Stimulated activated CD4-positive, alpha-beta T cell treated with anti-CD3 and anti-CD28 coated beads, Interleukin-15, amount 100 ng/mL, for 1 hour (primary cell): ENCODE results near the gene BLTP3A.
"Not testable (repeated sequence)": the region's sequence is repeated elsewhere in the genome, so short reads cannot be mapped to it uniquely, and the experiment has no call there.

Source experiments
- DNase-seq, 2 donors: peaks; one replicate each; pipeline ENCODE4 v3.0.0-alpha.2; 2020; ENCODE audit warnings: low read depth in 1 of 2, low spot score in 1 of 2

The BLTP3A gene

GRCh38 chr6:34788111-34788510 is 3.8 kb upstream of the BLTP3A start:
- no peak for DNase-seq

- peak; percentile 14 to 22 for DNase-seq
Observed at GRCh38 chr6:34791164-34791700, 651 bp upstream of the BLTP3A start.

- no peak for DNase-seq
Observed at GRCh38 chr6:34792605-34793500, 970 bp downstream of the BLTP3A start.

- no peak for DNase-seq
Observed at GRCh38 chr6:34793877-34794276, 2.0 kb downstream of the BLTP3A start.

GRCh38 chr6:34795836-34796425 is 4.0 kb downstream of the BLTP3A start:
- DNase-seq, result no peak

- DNase-seq, result no peak
Observed at GRCh38 chr6:34798057-34798456, 6.2 kb downstream of the BLTP3A start.

GRCh38 chr6:34799547-34799946 is 7.7 kb downstream of the BLTP3A start:
- DNase-seq, result no peak

GRCh38 chr6:34804543-34804942 is 12.7 kb downstream of the BLTP3A start:
- no peak for DNase-seq

- DNase-seq, result not testable (repeated sequence)
Observed at GRCh38 chr6:34805074-34805473, 13.2 kb downstream of the BLTP3A start.

DNA sequence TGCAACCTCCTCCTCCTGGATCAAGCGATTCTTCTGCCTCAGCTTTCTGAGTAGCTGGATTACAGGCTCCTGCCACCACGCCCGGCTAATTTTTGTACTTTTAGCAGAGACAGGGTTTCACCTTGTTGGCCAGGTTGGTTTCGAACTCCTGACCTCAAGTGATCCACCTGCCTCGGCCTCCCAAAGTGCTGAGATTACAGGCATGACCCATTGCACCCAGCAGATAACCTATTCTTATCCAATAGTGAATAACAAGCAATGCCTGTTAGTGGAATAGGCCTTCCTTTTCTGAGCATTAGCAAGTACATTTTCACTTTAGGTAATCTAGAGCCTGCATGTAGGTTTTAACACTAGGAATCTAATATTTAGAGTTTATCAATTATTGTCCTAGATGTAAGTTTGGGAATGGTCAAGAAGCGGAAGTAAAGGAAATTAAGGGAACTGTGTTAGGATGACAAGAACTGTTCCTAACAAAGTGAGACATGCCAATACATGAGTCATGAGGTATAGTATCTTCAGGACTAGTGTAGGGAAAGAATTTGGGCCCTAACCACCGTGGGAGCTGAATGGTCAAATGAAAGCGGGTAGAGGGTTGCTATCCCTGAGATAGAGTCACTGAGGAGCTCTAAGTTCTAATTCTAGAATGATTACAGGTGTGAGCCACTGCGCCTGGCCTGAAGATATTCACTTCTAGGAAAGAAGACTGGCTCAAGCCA is 15.0 kb downstream of the BLTP3A start:
- DNase-seq, result no peak

GRCh38 chr6:34808473-34808872 is 16.6 kb downstream of the BLTP3A start:
- not testable (repeated sequence) for DNase-seq

- DNase-seq, result not testable (repeated sequence)
Observed at GRCh38 chr6:34809419-34809818, 17.5 kb downstream of the BLTP3A start.

DNA sequence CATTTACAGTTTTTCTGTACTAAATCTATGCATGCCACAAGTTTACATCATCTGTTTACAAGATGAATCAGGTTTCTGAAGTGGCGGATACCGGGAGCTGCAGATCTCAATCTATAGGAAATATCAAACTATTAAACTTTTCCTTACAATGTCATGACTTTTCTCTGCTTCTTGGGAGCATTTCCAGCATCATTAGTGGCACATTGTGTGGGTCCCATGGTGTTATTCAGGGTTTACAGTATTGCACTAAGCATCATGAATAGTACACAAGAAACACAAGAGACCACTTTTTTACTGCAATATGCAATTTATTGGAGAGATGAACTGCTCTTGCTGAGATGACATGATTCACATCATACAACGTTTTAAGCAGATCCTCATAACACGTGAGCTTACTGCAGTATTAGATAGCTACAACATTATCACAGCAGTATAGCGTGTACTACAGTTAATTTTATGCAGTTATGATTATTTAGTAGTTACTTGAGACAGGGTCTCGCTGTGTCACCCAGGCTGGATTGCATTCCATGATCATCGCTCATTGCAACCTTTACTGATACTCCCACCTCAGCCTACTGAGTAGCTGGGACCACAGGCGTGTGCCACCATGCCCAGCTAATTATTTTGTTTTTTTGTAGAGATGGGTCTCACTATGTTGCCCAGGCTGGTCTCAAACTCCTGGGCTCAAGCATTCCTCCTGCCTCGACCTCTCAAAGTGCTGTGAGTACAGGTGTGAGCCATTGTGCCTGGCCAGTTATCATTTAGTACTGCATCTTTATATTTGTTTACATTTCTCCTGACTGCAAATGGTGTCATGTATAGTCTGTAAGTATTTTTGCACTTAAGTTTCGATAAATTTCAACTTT is 18.4 kb downstream of the BLTP3A start:
- DNase-seq, result no peak

GRCh38 chr6:34810936-34811632 is 19.2 kb downstream of the BLTP3A start:
- DNase-seq, result no peak

GRCh38 chr6:34813028-34813713 is 21.3 kb downstream of the BLTP3A start:
- DNase-seq, result no peak

- no peak for DNase-seq
Observed at GRCh38 chr6:34816635-34817301, 24.9 kb downstream of the BLTP3A start.

- no peak for DNase-seq
Observed at GRCh38 chr6:34817446-34817845, 25.6 kb downstream of the BLTP3A start.

- DNase-seq, result not testable (repeated sequence)
Observed at GRCh38 chr6:34818872-34819570, 27.1 kb downstream of the BLTP3A start.
